SK-N-SH (cell line): ENCODE measurements around the gene CDKN1B. TPM values are rescaled to one million over a fixed set of nuclear protein-coding genes. Genes with fewer than 3 reads are reported as not detected.
A peak's percentile ranks its signal among the peaks of the same experiment; 100 is the strongest.

Source experiments
- CTCF ChIA-PET: fragments of 300-600, 350-600 bp; formaldehyde crosslinking; extraction: SDS; loops from one replicate; lab custom pipeline; 2021; lab: Yijun Ruan, JAX
- POLR2A ChIA-PET: fragments of 350-600 bp; sonication (Branson Sonifier 250); formaldehyde crosslinking; extraction: SDS; loops from one replicate; lab custom pipeline; 2020; ENCODE audit warnings: antibody characterized with exemption, inconsistent platforms; lab: Yijun Ruan, JAX
- DNase-seq: peaks from one replicate; pipeline ENCODE4 v3.0.0; 2012
- H2AFZ ChIP-seq: fragments of 200-600 bp; sonication (generic); 2 replicates; pipeline ENCODE4 v1.8.1; 2016; ENCODE audit warnings: antibody characterized with exemption, mild to moderate bottlenecking, low read depth
- H3F3A ChIP-seq: fragments of 200-600 bp; sonication (generic); replicated peaks from 2 replicates; pipeline ENCODE3; 2016; ENCODE audit warnings: antibody characterized with exemption, mild to moderate bottlenecking; ENCODE audit not compliant: insufficient read depth
- H3K27ac ChIP-seq, 2 experiments: fragments of 200-500 bp in 1 of 2; fragments of 200-600 bp in 1 of 2; sonication (Bioruptor generic) in 1 of 2; sonication (generic), shearing (Covaris generic) in 1 of 2; 2 replicates each; pipeline versions ENCODE4 v1.5.1 to v1.6.1; 2014 to 2016; ENCODE audit warnings: low read depth in 2 of 2, inconsistent platforms in 1 of 2, low read length in 1 of 2, mild to moderate bottlenecking in 1 of 2, mixed read lengths in 1 of 2
- H3K27me3 ChIP-seq: fragments of 200-600 bp; sonication (generic), shearing (Covaris generic); 2 replicates; pipeline ENCODE4 v1.6.1; 2016; ENCODE audit warnings: mixed run types; ENCODE audit not compliant: insufficient read depth
- H3K36me3 ChIP-seq, 2 experiments: fragments of 200-500 bp in 1 of 2; fragments of 200-600 bp in 1 of 2; sonication (Bioruptor generic) in 1 of 2; sonication (generic) in 1 of 2; replicated peaks in 1 of 2; 2 replicates each; pipeline versions ENCODE3 to v1.5.1; 2014 to 2016; ENCODE audit warnings: low read length in 1 of 2, mild to moderate bottlenecking in 1 of 2; ENCODE audit not compliant: insufficient read depth in 2 of 2, control insufficient read depth in 1 of 2
- H3K4me1 ChIP-seq, 2 experiments: fragments of 200-500 bp in 1 of 2; fragments of 200-600 bp in 1 of 2; sonication (Bioruptor generic) in 1 of 2; sonication (generic), shearing (Covaris generic) in 1 of 2; 2 replicates each; pipeline versions ENCODE4 v1.5.1 to v1.6.1; 2014 to 2016; ENCODE audit warnings: low read depth in 1 of 2, low read length in 1 of 2, mixed run types in 1 of 2; ENCODE audit not compliant: insufficient read depth in 2 of 2, control insufficient read depth in 1 of 2
- H3K4me2 ChIP-seq: fragments of 200-600 bp; sonication (generic), shearing (Covaris generic); 2 replicates; pipeline ENCODE4 v1.6.1; 2017; ENCODE audit warnings: mixed run types
- H3K4me3 ChIP-seq, 2 experiments: fragments of 200-500 bp in 1 of 2; fragments of 200-600 bp in 1 of 2; sonication (Bioruptor generic) in 1 of 2; sonication (generic), shearing (Covaris generic) in 1 of 2; 2 replicates each; pipeline versions ENCODE4 v1.5.1 to v1.8.1; 2014 to 2016; ENCODE audit warnings: low read depth in 2 of 2, inconsistent platforms in 1 of 2, low read length in 1 of 2, mild to moderate bottlenecking in 1 of 2, mixed read lengths in 1 of 2, moderate library complexity in 1 of 2
- H3K79me2 ChIP-seq: fragments of 200-600 bp; sonication (generic); 2 replicates; pipeline ENCODE4 v1.8.1; 2017; ENCODE audit warnings: mild to moderate bottlenecking; ENCODE audit not compliant: insufficient read depth
- H3K9ac ChIP-seq: fragments of 200-600 bp; sonication (generic); 2 replicates; pipeline ENCODE4 v1.6.1; 2017; ENCODE audit warnings: mixed run types
- H3K9me2 ChIP-seq: fragments of 200-600 bp; sonication (generic); 2 replicates; pipeline ENCODE4 v1.6.1; 2017; ENCODE audit warnings: mixed run types
- H3K9me3 ChIP-seq: fragments of 200-600 bp; sonication (generic); 2 replicates; pipeline ENCODE4 v1.6.1; 2017; ENCODE audit warnings: mixed run types, mild to moderate bottlenecking, moderate library complexity
- H4K20me1 ChIP-seq: fragments of 200-600 bp; sonication (generic); 2 replicates; pipeline ENCODE4 v1.6.1; 2017; ENCODE audit warnings: mild to moderate bottlenecking, mixed run types; ENCODE audit not compliant: insufficient read depth
- CTCF ChIP-seq: fragments of 200-600 bp; sonication (generic); IDR thresholded peaks from 2 replicates; pipeline ENCODE4 v1.6.1; 2017; ENCODE audit warnings: antibody characterized with exemption, mild to moderate bottlenecking, moderate library complexity
- ELF1 ChIP-seq: IDR thresholded peaks from 2 replicates; pipeline ENCODE4 v1.4.0; 2012
- EZH2phosphoT487 ChIP-seq: fragments of 200-600 bp; sonication (generic); IDR thresholded peaks from 2 replicates; pipeline ENCODE4 v1.6.1; 2017; ENCODE audit warnings: low read depth, mixed run types, mild to moderate bottlenecking, antibody characterized with exemption, moderate library complexity, borderline replicate concordance
- FOXJ3 ChIP-seq: sonication (generic); formaldehyde crosslinking; IDR thresholded peaks from 2 replicates; pipeline ENCODE4 v1.5.1; 2020; ENCODE audit warnings: mild to moderate bottlenecking, missing genetic modification reagents
- GABPA ChIP-seq: IDR thresholded peaks from 2 replicates; pipeline ENCODE4 v1.4.0; 2012; ENCODE audit warnings: low read depth, mild to moderate bottlenecking
- GATA2 ChIP-seq: sonication (generic); formaldehyde crosslinking; IDR thresholded peaks from 2 replicates; pipeline ENCODE4 v1.5.0; 2020; ENCODE audit warnings: mild to moderate bottlenecking, missing genetic modification reagents
- IRF3 ChIP-seq: fragments of 150-350 bp; IDR thresholded peaks from 2 replicates; pipeline ENCODE4 v1.6.1; 2016; ENCODE audit warnings: mild to moderate bottlenecking, low read depth, low read length
- MAX ChIP-seq: IDR thresholded peaks from 2 replicates; pipeline ENCODE4 v1.4.0; 2012; ENCODE audit warnings: low read depth
- MEF2A ChIP-seq: IDR thresholded peaks from 2 replicates; pipeline ENCODE4 v1.4.0; 2012; ENCODE audit warnings: low read depth, borderline replicate concordance
- MXI1 ChIP-seq: IDR thresholded peaks from 2 replicates; pipeline ENCODE4 v1.6.1; 2012; ENCODE audit warnings: mild to moderate bottlenecking, low read depth, low read length, improper control_type of control experiment
- NRF1 ChIP-seq: IDR thresholded peaks from 2 replicates; pipeline ENCODE4 v1.6.1; 2012; ENCODE audit warnings: low read depth, mild to moderate bottlenecking, low read length
- RXRA ChIP-seq: IDR thresholded peaks from 2 replicates; pipeline ENCODE4 v1.4.0; 2012; ENCODE audit warnings: low read depth, mild to moderate bottlenecking, borderline replicate concordance
- USF2 ChIP-seq: fragments of 150-350 bp; IDR thresholded peaks from 2 replicates; pipeline ENCODE4 v1.6.1; 2017; ENCODE audit warnings: antibody characterized with exemption, low read length, low read depth, borderline replicate concordance
- ZBTB33 ChIP-seq: IDR thresholded peaks from 2 replicates; pipeline ENCODE4 v1.4.0; 2012; ENCODE audit warnings: low read depth, borderline replicate concordance
- WGBS: methylation state at CpG from one replicate; pipeline ENCODE4 v1.1.6; 2017; ENCODE audit warnings: low lambda C conversion rate; 5-methylcytosine and 5-hydroxymethylcytosine counted together
- polyA plus RNA-seq, 3 experiments: library from polyadenylated mRNA; depleted of rRNA; stranded (reverse); fragments of >200 nt; gene quantifications; 2 replicates each; pipeline ENCODE4 v1.2.3, GENCODE V29; 2012

CDKN1B gene
- polyA plus RNA-seq, 1 of the 3 experiments (the other 2 are of a cell fraction): 9.2 TPM

GRCh38 chr12:12715459-12716150, 1.6 kb upstream of the CDKN1B start:
- Histone ChIP-seq H4K20me1 (peaks cover 11% of the 10 kb centered on the region; the same call in 1 of the 2 replicates), H3K36me3 (peaks cover 18 to 20% of the 10 kb centered on the region in 2 experiments), H3K27ac (peak overlapping the region; percentile 94 to 98; a peak in 3 of 4 replicates), H3F3A (peaks cover 9% of the 10 kb centered on the region), H3K9ac (no peak overlapping the region), H3K9me2 (no peaks in the 10 kb centered on the region), H3K4me1 (peaks cover 15 to 24% of the 10 kb centered on the region in 2 experiments; a peak in 3 of 4 replicates), H3K27me3 (no peaks in the 10 kb centered on the region), H3K9me3 (no peaks in the 10 kb centered on the region), H3K79me2 (peaks cover 34% of the 10 kb centered on the region), H3K4me3 (no peak overlapping the region), H2AFZ (peak overlapping the region; percentile 69; the same call in 1 of the 2 replicates)
- 82% methylated on average over 10 of the region's 10 CpGs for WGBS
- DNase-seq: no peak
- TF ChIP-seq EZH2phosphoT487: no peak
- TF ChIP-seq, all 33 proteins: peak for 0
- CTCF ChIA-PET: interaction anchor here (0.6 to 2.4 kb wide), 8 partner anchors 8 to 339 kb away, joined by 3 to 15 read pairs (median 4); no protein-coding TSS in a partner anchor
- POLR2A ChIA-PET: interaction anchor here (0.6 to 1.9 kb wide), 2 partner anchors 10 to 204 kb away, joined by 3 to 8 read pairs; no protein-coding TSS in a partner anchor
- H3K4me2 ChIP-seq: peak overlapping the region; percentile 99; the same call in 1 of the 2 replicates

GRCh38 chr12:12716151-12716792, 896 bp upstream of the CDKN1B start:
- no peaks in the 10 kb centered on the region for H3K9me3 ChIP-seq
- no peak for TF ChIP-seq NRF1
- no peak for TF ChIP-seq GABPA
- no peak for TF ChIP-seq RXRA
- TF ChIP-seq ELF1: no peak
- TF ChIP-seq MXI1: no peak
- no peak for TF ChIP-seq USF2
- TF ChIP-seq MAX: no peak
- TF ChIP-seq IRF3: no peak
- TF ChIP-seq CTCF: no peak
- no peak for TF ChIP-seq GATA2 (CRISPR knock-in tag)
- TF ChIP-seq MEF2A: no peak
- no peak for TF ChIP-seq ZBTB33
- no peak for TF ChIP-seq FOXJ3 (CRISPR knock-in tag)

More at GRCh38 chr12:12716151-12716792, 896 bp upstream of the CDKN1B start:
- peak overlapping the region; percentile 99 for H3K4me2 ChIP-seq
- no peaks in the 10 kb centered on the region for H3K27me3 ChIP-seq
- H3K4me3 ChIP-seq: peak overlapping the region; percentile 67 to 81
- peak overlapping the region; percentile 69 for H2AFZ ChIP-seq
- H3K9me2 ChIP-seq: no peaks in the 10 kb centered on the region
- peaks cover 24 to 25% of the 10 kb centered on the region in 2 experiments for H3K36me3 ChIP-seq
- WGBS: 39% methylated on average over 15 of the region's 15 CpGs
- DNase-seq: no peak
- H3K27ac ChIP-seq: peak overlapping the region; percentile 94 to 98
- peaks cover 11% of the 10 kb centered on the region; the same call in 1 of the 2 replicates for H4K20me1 ChIP-seq
- H3K9ac ChIP-seq: peak overlapping the region; percentile 99
- peaks cover 13% of the 10 kb centered on the region for H3F3A ChIP-seq
- H3K4me1 ChIP-seq: peaks cover 19 to 30% of the 10 kb centered on the region in 2 experiments; a peak in 3 of 4 replicates
- peaks cover 41% of the 10 kb centered on the region for H3K79me2 ChIP-seq
- CTCF ChIA-PET: interaction anchor here (0.6 to 2.4 kb wide), 9 partner anchors 9 to 340 kb away, joined by 3 to 15 read pairs (median 4); no protein-coding TSS in a partner anchor
- POLR2A ChIA-PET: interaction anchor here (0.6 to 1.9 kb wide), 4 partner anchors 9 to 205 kb away, joined by 3 to 8 read pairs (median 4); no protein-coding TSS in a partner anchor
